Spleen (tissue), 11 donors: ENCODE measurements around the gene WWC1. TPM values are rescaled to one million over a fixed set of nuclear protein-coding genes. Genes with fewer than 3 reads are reported as not detected.
A peak's percentile ranks its signal among the peaks of the same experiment; 100 is the strongest.

Experiments used
- DNase-seq: peaks from one replicate; pipeline ENCODE4 v3.0.0-alpha.2; 2020
- H3K27ac ChIP-seq, 8 donors: fragments of 200-600 bp; sonication (generic) in 7 of 8; 1 replicate in 4 of 8; 2 replicates in 4 of 8; pipeline versions ENCODE4 v1.5.0 to v1.8.0; 2016 to 2021; ENCODE audit warnings: inconsistent platforms in 4 of 8, mild to moderate bottlenecking in 4 of 8, moderate library complexity in 1 of 8
- H3K27me3 ChIP-seq, 7 donors: fragments of 200-600 bp; sonication (generic) in 6 of 7; replicated peaks in 1 of 7; 1 replicate in 4 of 7; 2 replicates in 3 of 7; pipeline versions ENCODE4 v1.5.0 to v1.8.0; 2016 to 2021; ENCODE audit warnings: inconsistent platforms in 3 of 7, mild to moderate bottlenecking in 1 of 7
- H3K36me3 ChIP-seq, 6 donors: fragments of 200-600 bp; sonication (generic) in 5 of 6; 1 replicate in 4 of 6; 2 replicates in 2 of 6; pipeline versions ENCODE4 v1.5.0 to v1.8.0; 2016 to 2021; ENCODE audit warnings: inconsistent platforms in 2 of 6
- H3K4me1 ChIP-seq, 6 donors: fragments of 200-600 bp; sonication (generic) in 5 of 6; 1 replicate in 3 of 6; 2 replicates in 3 of 6; pipeline versions ENCODE4 v1.5.0 to v1.8.0; 2016 to 2021; ENCODE audit warnings: inconsistent platforms in 3 of 6
- H3K4me3 ChIP-seq, 8 donors: fragments of 200-600 bp; sonication (generic) in 7 of 8; 1 replicate in 4 of 8; 2 replicates in 4 of 8; pipeline versions ENCODE4 v1.5.0 to v1.8.0; 2016 to 2021; ENCODE audit warnings: inconsistent platforms in 4 of 8, mild to moderate bottlenecking in 4 of 8, moderate library complexity in 2 of 8
- H3K9me3 ChIP-seq, 8 donors: fragments of 200-600 bp; sonication (generic) in 7 of 8; 1 replicate in 4 of 8; 2 replicates in 4 of 8; pipeline versions ENCODE4 v1.5.0 to v1.8.0; 2016 to 2021; ENCODE audit warnings: inconsistent platforms in 4 of 8
- POLR2A ChIP-seq, 3 donors: fragments of 450-650 bp; IDR thresholded peaks; one replicate each; pipeline ENCODE4 v1.5.1; 2017; ENCODE audit warnings: antibody characterized with exemption in 3 of 3, mild to moderate bottlenecking in 1 of 3
- POLR2AphosphoS5 ChIP-seq, 3 donors: sonication (generic); formaldehyde crosslinking; IDR thresholded peaks; one replicate each; pipeline ENCODE4 v1.5.1; 2017; ENCODE audit warnings: antibody characterized with exemption in 3 of 3
- WGBS, 5 donors: extraction: QIAGEN DNeasy Blood & Tissue Kit in 3 of 5; methylation state at CpG; one replicate each; pipeline versions ENCODE4 v1.1.5 to v1.1.7; 2013 to 2018; 5-methylcytosine and 5-hydroxymethylcytosine counted together
- intact Hi-C: fragments of 100-400 bp; cut with DNase I; formaldehyde crosslinking; loops from one replicate; pipeline ENCODE4 v1.15.0; 2023; ENCODE audit warnings: low total_unique reads
- polyA plus RNA-seq, 3 donors: library from polyadenylated mRNA; stranded (reverse); fragments of 200-250 nt; gene quantifications; one replicate each; pipeline ENCODE4 v1.2.1, GENCODE V29; 2013
- total RNA-seq, 7 donors: library from RNA; depleted of rRNA in 3 of 7; stranded (reverse); fragments of >200 nt in 3 of 7; fragmentation: NEBNext Ultra II Directional in 4 of 7; extraction: Animal tissue kit (Norgen Biotek cat#: 25700) in 4 of 7; gene quantifications; one replicate each; pipeline versions ENCODE4 v1.1.0 to v1.2.1, GENCODE V29; 2016 to 2021
- TF ChIP-seq, protein P1 (sequence below), 11 experiments: fragments of 200-600 bp in 7 of 11; fragments of 450-650 bp in 4 of 11; sonication (generic) in 4 of 11; IDR thresholded peaks in 8 of 11; conservative IDR thresholded peaks in 3 of 11; 1 replicate in 7 of 11; 2 replicates in 4 of 11; pipeline versions ENCODE4 v1.4.0 to v1.8.0; 2016 to 2021; ENCODE audit warnings: antibody characterized with exemption in 11 of 11, inconsistent platforms in 4 of 11, mild to moderate bottlenecking in 1 of 11
- donor health status: healthy with polysubstance abuse.
- donor health status: DM: no; HTN: no; CAD: no; lungs with moderate emphysema.
- donor health status: DM: no; HTN: no; CAD: no.
- donor health status: Bipolar disorder and iron deficiency.
- donor health status: healthy.
- donor health status: DM: no; HTN: no; CAD: no.
- donor health status: DM: yes; HTN: yes; CAD: no.

The WWC1 gene
- total and polyA plus RNA-seq, 10 donors = 0.60 to 5.4 (median 1.3) TPM

DNA sequence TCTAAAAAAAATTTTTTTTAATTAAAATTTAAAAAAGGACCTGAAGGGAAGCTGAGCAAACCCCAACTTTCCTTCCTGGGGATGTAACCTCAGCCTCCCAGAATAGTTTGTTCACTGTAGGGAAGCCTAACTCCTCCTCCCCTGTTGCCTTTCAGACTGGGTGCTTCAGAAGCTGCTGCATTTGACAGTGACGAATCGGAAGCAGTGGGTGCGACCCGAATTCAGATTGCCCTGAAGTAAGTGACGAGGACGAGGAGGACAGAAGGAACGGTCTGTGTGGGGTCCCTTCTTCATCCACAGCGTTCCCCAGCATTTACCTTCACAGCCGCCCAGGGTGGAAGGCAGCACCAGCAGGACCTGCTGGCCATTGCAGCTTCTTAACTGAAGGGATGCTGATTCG is 137.1 kb downstream of the WWC1 start:
- no peaks in the 10 kb centered on the region for H3K4me1 ChIP-seq
- no peak for DNase-seq
- no peaks in the 10 kb centered on the region for H3K9me3 ChIP-seq
- H3K27ac ChIP-seq = no peak overlapping the region
- no peaks in the 10 kb centered on the region for H3K27me3 ChIP-seq
- intact Hi-C loops = no loop called here
- TF ChIP-seq POLR2AphosphoS5 (IDR thresholded peaks at IDR 0.05) (no peak), POLR2A (IDR thresholded peaks at IDR 0.05) (no peak)
- TF ChIP-seq, protein P1, sequence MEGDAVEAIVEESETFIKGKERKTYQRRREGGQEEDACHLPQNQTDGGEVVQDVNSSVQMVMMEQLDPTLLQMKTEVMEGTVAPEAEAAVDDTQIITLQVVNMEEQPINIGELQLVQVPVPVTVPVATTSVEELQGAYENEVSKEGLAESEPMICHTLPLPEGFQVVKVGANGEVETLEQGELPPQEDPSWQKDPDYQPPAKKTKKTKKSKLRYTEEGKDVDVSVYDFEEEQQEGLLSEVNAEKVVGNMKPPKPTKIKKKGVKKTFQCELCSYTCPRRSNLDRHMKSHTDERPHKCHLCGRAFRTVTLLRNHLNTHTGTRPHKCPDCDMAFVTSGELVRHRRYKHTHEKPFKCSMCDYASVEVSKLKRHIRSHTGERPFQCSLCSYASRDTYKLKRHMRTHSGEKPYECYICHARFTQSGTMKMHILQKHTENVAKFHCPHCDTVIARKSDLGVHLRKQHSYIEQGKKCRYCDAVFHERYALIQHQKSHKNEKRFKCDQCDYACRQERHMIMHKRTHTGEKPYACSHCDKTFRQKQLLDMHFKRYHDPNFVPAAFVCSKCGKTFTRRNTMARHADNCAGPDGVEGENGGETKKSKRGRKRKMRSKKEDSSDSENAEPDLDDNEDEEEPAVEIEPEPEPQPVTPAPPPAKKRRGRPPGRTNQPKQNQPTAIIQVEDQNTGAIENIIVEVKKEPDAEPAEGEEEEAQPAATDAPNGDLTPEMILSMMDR (IDR thresholded peaks at IDR 0.05 in 8 of 11, conservative IDR thresholded peaks at IDR 0.05 in 3 of 11) = no peak
- 88 to 93% (median 89%) methylated on average over 10 of the region's 10 CpGs for WGBS, 5 donors
- H3K36me3 ChIP-seq = no peaks in the 10 kb centered on the region
- no peak overlapping the region for H3K4me3 ChIP-seq

DNA sequence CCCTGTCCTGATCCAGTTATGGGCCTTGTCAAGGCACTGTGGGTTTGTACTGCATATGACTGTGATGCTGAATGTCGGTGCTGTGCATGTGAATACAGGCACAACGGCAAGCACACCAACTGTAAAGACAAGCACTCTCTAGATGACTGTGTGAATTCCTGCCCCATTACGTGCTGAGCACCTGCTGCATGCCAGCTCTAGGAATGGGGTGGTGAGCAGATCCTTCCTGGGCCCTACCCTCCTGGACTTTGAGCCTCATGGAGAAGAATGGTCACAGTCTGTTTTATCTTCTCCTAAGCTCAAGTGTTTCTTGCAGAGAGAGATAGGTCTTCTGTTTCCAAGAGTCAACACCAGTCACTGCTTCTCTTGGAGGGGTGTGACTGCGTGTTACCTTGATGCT is 138.9 kb downstream of the WWC1 start:
- Histone ChIP-seq H3K27me3 (no peaks in the 10 kb centered on the region), H3K27ac (no peak overlapping the region), H3K4me1 (no peaks in the 10 kb centered on the region), H3K9me3 (no peaks in the 10 kb centered on the region), H3K4me3 (no peak overlapping the region), H3K36me3 (no peaks in the 10 kb centered on the region)
- intact Hi-C loops = no loop called here
- WGBS, 5 donors = 64 to 89% (median 86%) methylated on average over 1 to 4 of the region's 4 CpGs
- TF ChIP-seq, protein P1 (IDR thresholded peaks at IDR 0.05 in 8 of 11, conservative IDR thresholded peaks at IDR 0.05 in 3 of 11) = no peak
- TF ChIP-seq POLR2AphosphoS5 (IDR thresholded peaks at IDR 0.05) = no peak
- no peak for TF ChIP-seq POLR2A (IDR thresholded peaks at IDR 0.05)
- no peak for DNase-seq

DNA sequence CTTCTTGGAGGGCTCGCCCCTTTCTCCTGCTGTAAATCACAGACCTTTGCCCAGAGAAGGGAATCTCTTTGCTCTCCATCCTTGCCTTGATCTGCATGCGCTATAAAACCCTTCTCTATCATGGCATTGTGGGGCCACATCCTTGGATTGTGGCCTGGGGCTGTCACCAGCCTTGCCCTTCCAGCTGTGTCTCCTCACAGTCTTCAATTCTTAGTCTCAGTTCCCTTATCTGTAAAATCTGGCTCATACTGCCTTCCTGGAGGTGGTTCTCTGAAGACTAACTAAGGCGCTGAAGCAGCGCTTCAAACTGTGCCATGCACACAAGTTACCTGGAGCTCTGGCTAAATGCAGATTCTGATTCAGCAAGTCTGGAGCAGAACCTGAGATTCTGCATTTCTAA is 141.5 kb downstream of the WWC1 start:
- intact Hi-C loops = no loop called here
- DNase-seq = no peak
- H3K9me3 ChIP-seq = no peaks in the 10 kb centered on the region
- 83 to 98% (median 86%) methylated on average over 4 of the region's 4 CpGs for WGBS, 5 donors
- no peaks in the 10 kb centered on the region for H3K36me3 ChIP-seq
- H3K27ac ChIP-seq = no peak overlapping the region
- TF ChIP-seq, protein P1 (IDR thresholded peaks at IDR 0.05 in 8 of 11, conservative IDR thresholded peaks at IDR 0.05 in 3 of 11) = no peak
- TF ChIP-seq POLR2A (IDR thresholded peaks at IDR 0.05) = no peak
- no peak for TF ChIP-seq POLR2AphosphoS5 (IDR thresholded peaks at IDR 0.05)
- H3K4me3 ChIP-seq = no peak overlapping the region
- H3K27me3 ChIP-seq = no peaks in the 10 kb centered on the region
- H3K4me1 ChIP-seq = no peaks in the 10 kb centered on the region

DNA sequence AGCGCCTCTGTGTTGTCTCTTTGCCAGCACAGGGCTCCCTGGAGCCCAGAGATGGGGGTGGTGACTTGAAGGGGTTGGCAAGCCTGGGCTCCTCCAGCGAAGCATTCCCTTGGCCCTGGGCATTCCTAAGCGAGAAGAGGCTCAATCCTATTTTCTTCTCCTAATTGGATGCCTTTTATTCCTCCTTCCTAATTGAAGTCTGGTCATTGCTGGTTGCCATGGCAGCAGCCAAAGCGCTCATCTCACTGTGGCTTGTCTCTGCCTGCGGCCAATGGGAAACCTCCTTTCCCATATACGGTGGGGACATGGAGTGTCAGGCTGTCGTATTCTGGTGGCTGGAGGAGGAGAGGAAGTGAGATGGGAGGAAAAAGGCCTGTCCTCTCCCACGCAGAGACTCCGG is 142.6 kb downstream of the WWC1 start:
- no peak overlapping the region for H3K4me3 ChIP-seq
- no peaks in the 10 kb centered on the region for H3K27me3 ChIP-seq
- WGBS, 5 donors = 57 to 74% (median 71%) methylated on average over 9 of the region's 9 CpGs
- peak overlapping the region in 4 of 8 donors; percentile 33 to 55 (median 44) for H3K27ac ChIP-seq
- no peak for DNase-seq
- H3K36me3 ChIP-seq = no peaks in the 10 kb centered on the region
- TF ChIP-seq POLR2AphosphoS5 (IDR thresholded peaks at IDR 0.05) = peak in 2 of 3 donors; percentile 37 to 42
- TF ChIP-seq, protein P1 (IDR thresholded peaks at IDR 0.05 in 8 of 11, conservative IDR thresholded peaks at IDR 0.05 in 3 of 11) = no peak
- no peaks in the 10 kb centered on the region for H3K9me3 ChIP-seq
- no peaks in the 10 kb centered on the region for H3K4me1 ChIP-seq
- intact Hi-C loops = no loop called here
